GM12878 (cell line): ENCODE measurements around the gene MYO7B. TPM values are rescaled to one million over a fixed set of nuclear protein-coding genes. Genes with fewer than 3 reads are reported as not detected.
"Not testable (repeated sequence)": the region's sequence is repeated elsewhere in the genome, so short reads cannot be mapped to it uniquely, and the experiment has no call there.

Experiments
- ATAC-seq: fragments of 200-7000 bp; cut with Tn5 transposase; 3 replicates; pipeline ENCODE4 v1.9.1; 2020; ENCODE audit warnings: mild to moderate bottlenecking, moderate library complexity
- BruUV-seq: library from RNA; stranded (reverse); fragments of 400-500 nt; replicated peaks from 2 replicates; lab custom pipeline; 2021; lab: Mats Ljungman, UMichigan
- CTCF ChIA-PET: fragments of 300-600 bp; sonication (Branson Sonifier 250); formaldehyde crosslinking; extraction: SDS; loops from one replicate; lab custom pipeline; 2021; ENCODE audit warnings: inconsistent platforms; lab: Yijun Ruan, JAX
- POLR2A ChIA-PET: fragments of 350-600 bp; formaldehyde crosslinking; extraction: SDS; loops from one replicate; lab custom pipeline; 2021; ENCODE audit warnings: inconsistent platforms; lab: Charles Lee
- RAD21 ChIA-PET: fragments of 300-600 bp; sonication (Branson Sonifier 250); formaldehyde crosslinking; loops from one replicate; lab custom pipeline; 2023; ENCODE audit warnings: antibody characterized with exemption; ENCODE audit not compliant: unreplicated experiment; lab: Charles Lee
- SMC1A ChIA-PET: fragments of 300-600 bp; sonication (Branson Sonifier 250); formaldehyde crosslinking; loops from one replicate; lab custom pipeline; 2023; ENCODE audit not compliant: unreplicated experiment, uncharacterized antibody; lab: Charles Lee
- DNase-seq: peaks from one replicate; pipeline ENCODE4 v3.0.0-alpha.2; 2011; ENCODE audit warnings: low read depth, low spot score
- FAIRE-seq: peaks from 3 replicates; lab custom pipeline; 2011; peaks lifted over from hg19 to GRCh38; lab: Jason Lieb, UNC
- H2AFZ ChIP-seq: 2 replicates; pipeline ENCODE4 v1.6.0; 2011; ENCODE audit warnings: low read depth, low read length, control low read depth; ENCODE audit not compliant: control insufficient read depth
- H3K27ac ChIP-seq: 2 replicates; pipeline ENCODE4 v1.5.1; 2011; ENCODE audit warnings: control low read depth; ENCODE audit not compliant: control insufficient read depth, insufficient read depth
- H3K27me3 ChIP-seq, 2 experiments: replicated peaks in 1 of 2; 2 replicates each; pipeline versions ENCODE4 v1.6.0 to v1.6.1; 2011; ENCODE audit warnings: low read length in 1 of 2; ENCODE audit not compliant: control insufficient read depth in 2 of 2, insufficient read depth in 2 of 2
- H3K36me3 ChIP-seq, 2 experiments: 2 replicates each; pipeline ENCODE4 v1.5.1; 2011; ENCODE audit warnings: low read length in 1 of 2; ENCODE audit not compliant: control insufficient read depth in 2 of 2, insufficient read depth in 2 of 2
- H3K4me1 ChIP-seq: 2 replicates; pipeline ENCODE4 v1.6.1; 2011; ENCODE audit warnings: mild to moderate bottlenecking, low read length, moderate library complexity, mixed read lengths; ENCODE audit not compliant: control insufficient read depth, insufficient read depth
- H3K4me2 ChIP-seq: 2 replicates; pipeline ENCODE4 v1.6.0; 2011; ENCODE audit warnings: control low read depth; ENCODE audit not compliant: control insufficient read depth, insufficient read depth
- H3K4me3 ChIP-seq: fragments of 200-600 bp; sonication (generic); 2 replicates; pipeline ENCODE4 v1.5.1; 2016
- H3K79me2 ChIP-seq: 2 replicates; pipeline ENCODE4 v1.6.0; 2011; ENCODE audit warnings: low read length; ENCODE audit not compliant: control insufficient read depth, insufficient read depth
- H3K9ac ChIP-seq: 2 replicates; pipeline ENCODE4 v1.8.0; 2011; ENCODE audit warnings: low read length, control low read depth, mixed read lengths; ENCODE audit not compliant: control insufficient read depth, insufficient read depth
- H3K9me3 ChIP-seq: replicated peaks from 3 replicates; pipeline ENCODE4 v1.5.1; 2011; ENCODE audit warnings: mild to moderate bottlenecking, low read length; ENCODE audit not compliant: control insufficient read depth, insufficient read depth
- H4K20me1 ChIP-seq: 2 replicates; pipeline ENCODE4 v1.6.0; 2011; ENCODE audit not compliant: control insufficient read depth, insufficient read depth
- HDGF ChIP-seq: fragments of 450-650 bp; IDR thresholded peaks from 2 replicates; pipeline ENCODE4 v1.6.1; 2016; ENCODE audit warnings: antibody characterized with exemption
- IKZF1 ChIP-seq: fragments of 450-650 bp; conservative IDR thresholded peaks from 2 replicates; pipeline ENCODE4 v1.6.1; 2017; ENCODE audit warnings: antibody characterized with exemption, mild to moderate bottlenecking
- NFXL1 ChIP-seq: fragments of 450-650 bp; IDR thresholded peaks from 2 replicates; pipeline ENCODE4 v1.6.1; 2017; ENCODE audit warnings: antibody characterized with exemption, mild to moderate bottlenecking, borderline replicate concordance
- NFYB ChIP-seq: IDR thresholded peaks from 2 replicates; pipeline ENCODE4 v1.6.1; 2011; ENCODE audit warnings: low read depth, mild to moderate bottlenecking, low read length, improper control_type of control experiment, moderate library complexity; ENCODE audit not compliant: insufficient read depth
- RUNX3 ChIP-seq: IDR thresholded peaks from 2 replicates; pipeline ENCODE4 v1.6.1; 2012; ENCODE audit warnings: low read length, inconsistent platforms
- SMARCA5 ChIP-seq: fragments of 450-650 bp; IDR thresholded peaks from 2 replicates; pipeline ENCODE4 v1.6.1; 2017; ENCODE audit warnings: mild to moderate bottlenecking
- WGBS: methylation state at CpG from one replicate; pipeline ENCODE4 v1.1.6; 2016; ENCODE audit warnings: low lambda C conversion rate; ENCODE audit not compliant: insufficient replicate concordance, insufficient coverage; ENCODE audit errors: missing lambda C conversion rate; 5-methylcytosine and 5-hydroxymethylcytosine counted together
- in situ Hi-C: fragments of 300-500 bp; cut with MboI; formaldehyde crosslinking; loops from 9 replicates; pipeline ENCODE4 v1.14.3; 2018; ENCODE audit warnings: mixed read lengths
- intact Hi-C: fragments of 100-400 bp; cut with micrococcal nuclease; formaldehyde crosslinking; loops from one replicate; pipeline ENCODE4 v1.14.2; 2022; ENCODE audit not compliant: unreplicated experiment
- polyA plus RNA-seq, 11 experiments: library from polyadenylated mRNA; depleted of rRNA in 4 of 11; unstranded in 6 of 11; stranded (reverse) in 5 of 11; fragments of >200 nt; fragmentation: Nextera tagmentation in 4 of 11; fragmentation: Illumina TruSeq in 1 of 11; extraction: Ambion mirVana in 4 of 11; extraction: Trizol in 1 of 11; gene quantifications; 1 replicate in 1 of 11; 2 replicates in 10 of 11; pipeline versions ENCODE4 v1.2.1 to v1.2.3, GENCODE V29; 2011 to 2016; ENCODE audit warnings: inconsistent platforms in 2 of 11, missing spikeins in 2 of 11, low read depth in 1 of 11
- total RNA-seq, 4 experiments: library from RNA; depleted of rRNA in 3 of 4; stranded (reverse); fragments of >200 nt in 3 of 4; fragmentation: Illumina TruSeq in 1 of 4; extraction: Trizol in 1 of 4; gene quantifications; 2 replicates each; pipeline versions ENCODE4 v1.2.1 to v1.2.3, GENCODE V29; 2013 to 2021
- TF ChIP-seq, protein P1 (sequence below): IDR thresholded peaks from 2 replicates; pipeline ENCODE4 v1.6.1; 2012; ENCODE audit warnings: low read depth, low read length, improper control_type of control experiment
- TF ChIP-seq, protein P2 (sequence below): fragments of 450-650 bp; IDR thresholded peaks from 2 replicates; pipeline ENCODE4 v1.6.1; 2017; ENCODE audit warnings: mild to moderate bottlenecking, moderate library complexity

The MYO7B gene
- total and polyA plus RNA-seq, 10 of the 15 experiments (the other 5 are each of a cell fraction or from before 2014, with no cell fraction given) = 0.08 to 4.8 (median 1.2) TPM

DNA sequence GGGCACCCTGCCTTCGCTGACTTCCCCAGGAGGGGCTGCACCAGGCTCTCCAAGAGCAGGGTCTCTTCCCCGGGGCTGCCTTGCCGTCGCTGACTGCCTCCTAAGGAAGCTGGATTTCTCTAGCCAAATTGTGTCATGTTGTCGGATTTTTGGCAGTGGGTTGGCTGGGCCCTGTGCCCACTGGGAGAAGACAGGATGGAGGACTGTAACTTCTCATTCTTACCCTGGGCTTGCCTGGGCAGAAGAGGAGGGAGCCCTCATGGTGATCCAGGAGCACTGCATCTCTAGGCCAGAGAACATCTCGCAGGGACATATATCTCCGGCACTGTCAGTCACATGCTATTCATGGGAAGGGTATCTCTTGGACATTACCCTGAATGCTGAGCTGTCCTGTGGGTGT is 6.3 kb downstream of the MYO7B start (continued):
- TF ChIP-seq, protein P1, sequence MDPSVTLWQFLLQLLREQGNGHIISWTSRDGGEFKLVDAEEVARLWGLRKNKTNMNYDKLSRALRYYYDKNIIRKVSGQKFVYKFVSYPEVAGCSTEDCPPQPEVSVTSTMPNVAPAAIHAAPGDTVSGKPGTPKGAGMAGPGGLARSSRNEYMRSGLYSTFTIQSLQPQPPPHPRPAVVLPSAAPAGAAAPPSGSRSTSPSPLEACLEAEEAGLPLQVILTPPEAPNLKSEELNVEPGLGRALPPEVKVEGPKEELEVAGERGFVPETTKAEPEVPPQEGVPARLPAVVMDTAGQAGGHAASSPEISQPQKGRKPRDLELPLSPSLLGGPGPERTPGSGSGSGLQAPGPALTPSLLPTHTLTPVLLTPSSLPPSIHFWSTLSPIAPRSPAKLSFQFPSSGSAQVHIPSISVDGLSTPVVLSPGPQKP = no peak
- TF ChIP-seq RUNX3 = no peak
- TF ChIP-seq HDGF = no peak
- no peak for TF ChIP-seq NFXL1
- TF ChIP-seq, protein P2, sequence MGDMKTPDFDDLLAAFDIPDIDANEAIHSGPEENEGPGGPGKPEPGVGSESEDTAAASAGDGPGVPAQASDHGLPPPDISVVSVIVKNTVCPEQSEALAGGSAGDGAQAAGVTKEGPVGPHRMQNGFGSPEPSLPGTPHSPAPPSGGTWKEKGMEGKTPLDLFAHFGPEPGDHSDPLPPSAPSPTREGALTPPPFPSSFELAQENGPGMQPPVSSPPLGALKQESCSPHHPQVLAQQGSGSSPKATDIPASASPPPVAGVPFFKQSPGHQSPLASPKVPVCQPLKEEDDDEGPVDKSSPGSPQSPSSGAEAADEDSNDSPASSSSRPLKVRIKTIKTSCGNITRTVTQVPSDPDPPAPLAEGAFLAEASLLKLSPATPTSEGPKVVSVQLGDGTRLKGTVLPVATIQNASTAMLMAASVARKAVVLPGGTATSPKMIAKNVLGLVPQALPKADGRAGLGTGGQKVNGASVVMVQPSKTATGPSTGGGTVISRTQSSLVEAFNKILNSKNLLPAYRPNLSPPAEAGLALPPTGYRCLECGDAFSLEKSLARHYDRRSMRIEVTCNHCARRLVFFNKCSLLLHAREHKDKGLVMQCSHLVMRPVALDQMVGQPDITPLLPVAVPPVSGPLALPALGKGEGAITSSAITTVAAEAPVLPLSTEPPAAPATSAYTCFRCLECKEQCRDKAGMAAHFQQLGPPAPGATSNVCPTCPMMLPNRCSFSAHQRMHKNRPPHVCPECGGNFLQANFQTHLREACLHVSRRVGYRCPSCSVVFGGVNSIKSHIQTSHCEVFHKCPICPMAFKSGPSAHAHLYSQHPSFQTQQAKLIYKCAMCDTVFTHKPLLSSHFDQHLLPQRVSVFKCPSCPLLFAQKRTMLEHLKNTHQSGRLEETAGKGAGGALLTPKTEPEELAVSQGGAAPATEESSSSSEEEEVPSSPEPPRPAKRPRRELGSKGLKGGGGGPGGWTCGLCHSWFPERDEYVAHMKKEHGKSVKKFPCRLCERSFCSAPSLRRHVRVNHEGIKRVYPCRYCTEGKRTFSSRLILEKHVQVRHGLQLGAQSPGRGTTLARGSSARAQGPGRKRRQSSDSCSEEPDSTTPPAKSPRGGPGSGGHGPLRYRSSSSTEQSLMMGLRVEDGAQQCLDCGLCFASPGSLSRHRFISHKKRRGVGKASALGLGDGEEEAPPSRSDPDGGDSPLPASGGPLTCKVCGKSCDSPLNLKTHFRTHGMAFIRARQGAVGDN = no peak
- TF ChIP-seq NFYB = no peak
- TF ChIP-seq, all 136 proteins: peak for 0

DNA sequence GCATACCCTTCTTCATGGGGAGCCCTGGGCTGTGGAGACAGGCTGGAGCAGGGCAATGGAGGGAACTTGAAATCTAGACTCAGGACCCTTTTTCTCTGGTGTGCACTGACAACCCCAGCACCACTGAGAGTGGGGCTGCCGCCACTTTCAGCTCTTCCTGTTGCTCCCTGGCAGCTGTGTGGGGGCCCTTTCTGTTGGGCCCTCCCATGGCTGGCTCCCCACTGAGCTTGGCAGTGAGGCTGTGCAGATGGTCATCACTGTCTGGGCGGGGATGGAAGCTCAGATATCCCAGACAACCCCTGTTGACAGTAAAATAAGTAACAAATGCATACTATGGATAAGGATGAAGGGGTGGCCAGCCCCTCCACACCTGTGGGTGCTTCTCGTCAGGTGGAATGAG is 6.7 kb downstream of the MYO7B start:
- ChIA-PET CTCF (interaction anchor here (1.3 kb wide), 1 partner anchor 49 kb away, joined by 4 read pairs; no protein-coding TSS in a partner anchor), POLR2A (no interaction called here), RAD21 (no interaction called here), SMC1A (no interaction called here)
- TF ChIP-seq SMARCA5 (no peak), IKZF1 (no peak)
- H3K36me3 ChIP-seq = no peaks in the 10 kb centered on the region
- no peak for ATAC-seq
- no peaks in the 10 kb centered on the region for H3K79me2 ChIP-seq
- intact Hi-C loops (no loop called here), in situ Hi-C loops (no loop called here)
- no peak for FAIRE-seq
- H3K4me1 ChIP-seq = no peaks in the 10 kb centered on the region
- no peak overlapping the region for H3K9ac ChIP-seq
- WGBS = 23% methylated on average over 3 of the region's 3 CpGs
- H3K27me3 ChIP-seq = peaks cover 2% of the 10 kb centered on the region in 2 experiments; a peak in 2 of 4 replicates
- no peaks in the 10 kb centered on the region for H3K9me3 ChIP-seq
- no peak overlapping the region for H3K27ac ChIP-seq
- H2AFZ ChIP-seq = no peak overlapping the region
- H4K20me1 ChIP-seq = no peaks in the 10 kb centered on the region
- BruUV-seq = no TSS peak
- H3K4me3 ChIP-seq = no peak overlapping the region
- no peak overlapping the region for H3K4me2 ChIP-seq
- DNase-seq = no peak

GRCh38 chr2:127543013-127543501 is 7.6 kb downstream of the MYO7B start:
- H2AFZ ChIP-seq, intact Hi-C loops, H4K20me1 ChIP-seq, in situ Hi-C loops, FAIRE-seq, H3K9ac ChIP-seq, H3K27ac ChIP-seq, DNase-seq, H3K4me2 ChIP-seq, H3K79me2 ChIP-seq, H3K4me1 ChIP-seq, CTCF ChIA-PET, BruUV-seq, H3K27me3 ChIP-seq, SMC1A ChIA-PET, H3K36me3 ChIP-seq, ATAC-seq, H3K4me3 ChIP-seq, RAD21 ChIA-PET, POLR2A ChIA-PET, H3K9me3 ChIP-seq: not testable (repeated sequence)
- 24% methylated on average over 8 of the region's 8 CpGs for WGBS
